Small intestine (tissue), 7 donors: ENCODE data around the gene TMEM240. TPM values are rescaled to one million over a fixed set of nuclear protein-coding genes. Genes with fewer than 3 reads are reported as not detected.
"Not testable (repeated sequence)": the region's sequence is repeated elsewhere in the genome, so short reads cannot be mapped to it uniquely, and the experiment has no call there.

Experiments used
- DNase-seq, 2 donors: peaks; one replicate each; pipeline versions ENCODE4 v3.0.0 to v3.0.0-alpha.2; 2013
- FAIRE-seq: peaks from 2 replicates; lab custom pipeline; 2012; peaks lifted over from hg19 to GRCh38; lab: Jason Lieb, UNC
- H3K27ac ChIP-seq, 3 donors: one replicate each; pipeline ENCODE4 v1.5.1; 2013; ENCODE audit warnings: low read length in 2 of 3, mild to moderate bottlenecking in 2 of 3, control low read depth in 1 of 3, inconsistent platforms in 1 of 3, low read depth in 1 of 3, moderate library complexity in 1 of 3
- H3K27me3 ChIP-seq, 3 donors: one replicate each; pipeline ENCODE4 v1.6.1; 2013; ENCODE audit warnings: low read length in 3 of 3, inconsistent platforms in 1 of 3; ENCODE audit not compliant: control insufficient read depth in 3 of 3, insufficient read depth in 3 of 3
- H3K36me3 ChIP-seq, 3 donors: one replicate each; pipeline ENCODE4 v1.6.1; 2013; ENCODE audit warnings: low read length in 3 of 3, inconsistent platforms in 1 of 3, low read depth in 1 of 3, mild to moderate bottlenecking in 1 of 3, moderate library complexity in 1 of 3; ENCODE audit not compliant: control insufficient read depth in 3 of 3, insufficient read depth in 2 of 3
- H3K4me1 ChIP-seq, 3 donors: one replicate each; pipeline ENCODE4 v1.6.1; 2013; ENCODE audit warnings: low read length in 2 of 3, inconsistent platforms in 1 of 3, low read depth in 1 of 3, mild to moderate bottlenecking in 1 of 3, moderate library complexity in 1 of 3; ENCODE audit not compliant: control insufficient read depth in 3 of 3, insufficient read depth in 2 of 3
- H3K4me3 ChIP-seq, 3 donors: one replicate each; pipeline ENCODE4 v1.5.1; 2013; ENCODE audit warnings: low read length in 3 of 3, control low read depth in 1 of 3, inconsistent platforms in 1 of 3, low read depth in 1 of 3, mild to moderate bottlenecking in 1 of 3, moderate library complexity in 1 of 3
- H3K9me3 ChIP-seq, 2 donors: one replicate each; pipeline ENCODE4 v1.6.1; 2013; ENCODE audit warnings: low read depth in 1 of 2, low read length in 1 of 2; ENCODE audit not compliant: control insufficient read depth in 2 of 2, insufficient read depth in 1 of 2
- WGBS, 3 donors: extraction: QIAGEN DNeasy Blood & Tissue Kit; methylation state at CpG; one replicate each; pipeline ENCODE4 v1.1.7; 2013; 5-methylcytosine and 5-hydroxymethylcytosine counted together
- polyA plus RNA-seq, 4 donors: library from polyadenylated mRNA; stranded (reverse) in 3 of 4; unstranded in 1 of 4; fragments of 200-250 nt in 3 of 4; fragments of 120-200 nt in 1 of 4; gene quantifications; one replicate each; pipeline versions ENCODE4 v1.2.1 to v1.2.3, GENCODE V29; 2013
- donor health status: healthy with polysubstance abuse.
- donor health status: control.
- donor health status: control.
- donor health status: Bipolar disorder and iron deficiency.
- donor health status: healthy.

TMEM240 gene
- polyA plus RNA-seq, 4 donors, result 1.6 to 3.7 (median 1.6) TPM; not detected in 1

DNA sequence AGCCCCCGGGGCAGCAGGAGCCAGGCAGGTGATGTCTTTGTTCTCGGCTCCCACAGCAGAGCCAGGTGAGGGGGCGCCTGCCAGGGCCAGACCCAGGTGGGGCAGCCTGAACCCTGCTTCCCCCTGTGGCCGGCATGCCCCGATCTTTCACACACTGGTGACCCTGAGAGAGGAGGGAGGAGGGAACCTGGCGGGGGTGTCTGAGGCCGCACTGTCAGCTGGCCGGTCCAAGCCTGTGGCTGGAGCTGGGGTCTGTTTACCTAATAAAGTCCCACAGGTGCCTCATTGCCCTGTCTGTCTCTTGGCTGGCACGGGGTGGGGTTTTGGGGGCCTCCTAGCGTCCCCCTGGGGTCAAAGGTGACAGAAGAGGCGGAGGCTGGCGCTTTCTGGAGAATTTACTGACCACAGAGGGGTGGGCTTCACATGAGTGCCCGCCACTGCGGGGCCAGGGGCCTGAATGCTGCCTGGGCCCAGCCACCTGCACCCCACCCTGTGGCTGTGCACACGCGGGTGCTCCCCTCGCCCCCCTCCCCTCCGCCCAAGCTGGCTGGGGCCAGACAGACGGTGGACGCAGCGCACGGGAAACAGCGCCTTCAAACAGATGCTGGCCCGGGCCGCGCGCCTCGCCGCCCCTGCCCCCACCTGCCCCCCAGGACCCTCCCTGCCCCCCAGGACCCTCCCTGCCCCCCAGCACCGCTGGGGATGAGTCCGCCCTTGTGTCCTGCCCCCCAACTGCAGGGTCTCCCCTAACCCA, 5.8 kb downstream of the TMEM240 start:
- DNase-seq (no peak), FAIRE-seq (no peak)
- H3K4me1 ChIP-seq, result no peaks in the 10 kb centered on the region
- WGBS, 3 donors, result 82 to 88% (median 86%) methylated on average over 22 to 31 of the region's 31 CpGs
- H3K27ac ChIP-seq, result no peak overlapping the region
- H3K4me3 ChIP-seq, result no peak overlapping the region
- peaks cover 0 to 12% (median 0%) of the 10 kb centered on the region in 3 donors for H3K27me3 ChIP-seq
- peaks cover 0 to 17% of the 10 kb centered on the region in 2 donors for H3K9me3 ChIP-seq
- peaks cover 0 to 33% (median 2%) of the 10 kb centered on the region in 3 donors for H3K36me3 ChIP-seq

DNA sequence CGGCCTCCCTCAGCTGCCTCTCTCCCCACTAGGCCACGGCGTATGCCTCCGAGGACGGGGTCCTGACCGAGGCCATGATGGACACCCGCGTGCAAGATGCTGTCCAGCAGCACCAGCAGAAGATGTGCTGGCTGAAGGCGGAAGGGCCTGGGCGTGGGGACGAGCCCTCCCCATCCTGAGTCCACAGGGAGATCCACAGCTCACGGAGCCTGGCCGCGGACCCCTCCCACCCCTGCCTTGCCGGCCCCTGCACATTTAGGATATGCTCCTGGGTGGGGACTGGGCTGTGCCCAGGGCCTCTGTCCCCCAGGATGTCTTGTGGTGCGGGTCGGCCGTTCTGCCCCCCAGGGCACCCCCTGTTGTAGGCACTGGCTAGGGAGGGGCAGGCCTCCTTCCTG, 6.5 kb downstream of the TMEM240 start:
- not testable (repeated sequence) for FAIRE-seq
- WGBS, 3 donors, result 85 to 94% (median 85%) methylated on average over 13 to 17 of the region's 18 CpGs
- H3K36me3 ChIP-seq, result peaks cover 0 to 39% (median 3%) of the 10 kb centered on the region in 3 donors

DNA sequence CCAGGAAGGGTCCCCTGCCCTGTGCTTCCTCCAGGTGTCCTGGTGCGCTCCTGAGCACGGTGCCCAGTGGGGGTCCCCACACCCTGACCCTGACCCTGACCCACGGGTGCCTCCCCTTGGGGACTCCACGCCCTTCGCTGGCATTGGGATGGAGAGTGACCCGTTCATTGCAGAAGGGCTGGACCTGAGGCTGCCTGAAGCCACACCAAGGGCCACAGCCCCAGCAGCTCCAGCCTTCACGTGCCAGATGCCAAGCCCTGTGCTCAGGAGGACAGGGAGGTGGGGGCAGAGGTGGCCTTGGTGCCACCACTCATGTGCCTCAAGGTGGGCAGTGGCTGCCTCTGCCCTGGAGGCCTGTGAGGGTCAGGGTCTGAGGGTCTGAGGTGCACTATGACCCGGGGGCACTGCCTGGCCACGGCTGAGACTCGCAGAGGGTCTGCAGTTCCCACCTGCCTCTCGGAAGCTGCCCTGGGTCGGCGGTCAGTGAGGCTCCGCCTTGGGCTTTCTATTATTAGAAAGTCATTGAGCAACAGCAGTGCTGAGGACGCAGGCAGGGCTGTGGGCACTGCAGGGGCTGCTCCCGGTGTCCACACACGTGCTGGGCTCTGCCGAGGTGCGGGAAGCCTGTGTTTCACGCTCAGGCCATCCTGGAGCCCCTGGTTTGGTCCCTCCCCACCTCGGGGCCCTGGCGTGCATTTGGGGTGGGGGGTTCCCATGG, 7.1 kb downstream of the TMEM240 start:
- 72 to 81% (median 77%) methylated on average over 12 to 20 of the region's 22 CpGs for WGBS, 3 donors
- not testable (repeated sequence) for H3K4me1 ChIP-seq, H3K4me3 ChIP-seq, FAIRE-seq, H3K27ac ChIP-seq, H3K27me3 ChIP-seq, DNase-seq
- Histone ChIP-seq H3K36me3 (peaks cover 0 to 42% (median 7%) of the 10 kb centered on the region in 3 donors), H3K9me3 (peaks cover 0 to 21% of the 10 kb centered on the region in 2 donors)

More for the DNA sequence above, 6.5 kb downstream of the TMEM240 start:
- not testable (repeated sequence) for H3K27ac ChIP-seq, H3K4me3 ChIP-seq, DNase-seq, H3K4me1 ChIP-seq, H3K27me3 ChIP-seq
- H3K9me3 ChIP-seq, result peaks cover 0 to 21% of the 10 kb centered on the region in 2 donors

DNA sequence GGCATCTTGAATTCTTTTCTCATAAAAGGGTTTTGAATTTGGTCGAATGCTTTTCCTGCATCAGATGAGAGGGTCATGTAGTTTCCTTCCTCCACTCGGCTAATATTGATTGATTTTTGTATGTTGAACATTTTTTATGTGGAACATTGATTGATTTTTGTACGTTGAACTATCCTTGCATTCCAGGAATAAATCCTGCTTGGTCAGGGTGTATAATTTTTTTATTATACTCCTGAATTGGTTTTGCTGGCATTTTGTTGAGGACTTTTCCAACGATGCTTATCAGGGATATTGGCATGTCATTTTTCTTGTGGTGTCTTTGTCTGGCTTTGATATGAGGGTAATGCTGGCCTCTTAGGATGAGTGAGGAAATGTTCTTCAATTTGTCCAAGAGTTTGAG, 8.5 kb downstream of the TMEM240 start:
- Histone ChIP-seq H3K27ac (no peak overlapping the region), H3K27me3 (no peaks in the 10 kb centered on the region), H3K9me3 (peaks cover 0 to 21% of the 10 kb centered on the region in 2 donors), H3K4me1 (no peaks in the 10 kb centered on the region), H3K4me3 (no peak overlapping the region), H3K36me3 (peaks cover 0 to 52% (median 17%) of the 10 kb centered on the region in 3 donors)
- FAIRE-seq (no peak), DNase-seq (no peak)
- WGBS, 3 donors, result 84 to 95% (median 90%) methylated on average over 4 of the region's 4 CpGs

DNA sequence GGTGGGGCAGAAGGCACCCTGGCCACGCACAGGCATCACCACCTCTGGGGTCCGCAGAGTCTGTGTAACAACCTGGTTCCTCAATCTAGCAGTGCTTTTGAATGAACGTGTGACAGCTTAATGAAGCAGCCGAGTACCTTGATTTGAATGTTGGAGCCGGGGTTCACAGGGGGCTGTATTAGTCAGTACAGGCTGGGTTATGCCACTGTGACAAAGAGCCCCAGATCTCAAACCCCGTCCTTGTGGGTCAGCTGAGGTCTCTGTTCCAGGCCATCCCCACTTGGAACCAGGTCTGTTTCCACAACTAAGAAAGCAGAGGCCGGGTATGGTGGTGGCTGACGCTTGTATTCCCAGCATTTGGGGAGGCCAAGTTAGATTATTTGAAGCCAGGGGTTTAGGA, 10.5 kb downstream of the TMEM240 start:
- WGBS, 3 donors, result 98 to 100% (median 99%) methylated on average over 8 of the region's 8 CpGs
- H3K4me3 ChIP-seq, result no peak overlapping the region

DNA sequence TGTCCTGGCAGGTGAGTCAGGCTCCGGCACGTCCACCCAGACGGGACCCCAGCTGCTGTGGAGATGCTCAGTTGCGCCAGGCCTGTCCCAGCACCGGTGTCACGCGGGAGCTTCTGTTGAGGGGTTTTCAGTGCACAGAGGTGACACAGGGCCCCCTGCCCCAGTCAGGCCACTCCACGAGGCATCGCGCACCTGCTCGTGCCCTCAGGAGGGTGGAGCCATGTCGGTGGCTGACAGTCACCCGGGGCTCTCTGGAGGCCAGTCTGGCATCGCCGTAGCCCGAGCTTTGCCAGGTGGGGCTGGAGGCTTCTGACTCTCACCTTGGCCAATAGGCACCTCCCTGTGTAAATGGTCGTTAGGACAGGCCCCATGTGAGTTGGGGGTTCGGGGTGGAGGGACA, 11.1 kb downstream of the TMEM240 start:
- H3K4me3 ChIP-seq, result no peak overlapping the region
- no peaks in the 10 kb centered on the region for H3K4me1 ChIP-seq
- DNase-seq, result no peak
- peaks cover 0 to 63% (median 17%) of the 10 kb centered on the region in 3 donors for H3K36me3 ChIP-seq
- WGBS, 3 donors, result 97 to 99% (median 99%) methylated on average over 7 to 18 of the region's 18 CpGs
- H3K9me3 ChIP-seq, result peaks cover 0 to 21% of the 10 kb centered on the region in 2 donors
- FAIRE-seq, result no peak
- H3K27me3 ChIP-seq, result no peaks in the 10 kb centered on the region
- H3K27ac ChIP-seq, result no peak overlapping the region

More for the DNA sequence above, 10.5 kb downstream of the TMEM240 start:
- Histone ChIP-seq H3K27me3 (no peaks in the 10 kb centered on the region), H3K9me3 (peaks cover 0 to 21% of the 10 kb centered on the region in 2 donors), H3K27ac (no peak overlapping the region), H3K36me3 (peaks cover 0 to 64% (median 17%) of the 10 kb centered on the region in 3 donors), H3K4me1 (no peaks in the 10 kb centered on the region)
- FAIRE-seq, result no peak
- DNase-seq, result no peak

DNA sequence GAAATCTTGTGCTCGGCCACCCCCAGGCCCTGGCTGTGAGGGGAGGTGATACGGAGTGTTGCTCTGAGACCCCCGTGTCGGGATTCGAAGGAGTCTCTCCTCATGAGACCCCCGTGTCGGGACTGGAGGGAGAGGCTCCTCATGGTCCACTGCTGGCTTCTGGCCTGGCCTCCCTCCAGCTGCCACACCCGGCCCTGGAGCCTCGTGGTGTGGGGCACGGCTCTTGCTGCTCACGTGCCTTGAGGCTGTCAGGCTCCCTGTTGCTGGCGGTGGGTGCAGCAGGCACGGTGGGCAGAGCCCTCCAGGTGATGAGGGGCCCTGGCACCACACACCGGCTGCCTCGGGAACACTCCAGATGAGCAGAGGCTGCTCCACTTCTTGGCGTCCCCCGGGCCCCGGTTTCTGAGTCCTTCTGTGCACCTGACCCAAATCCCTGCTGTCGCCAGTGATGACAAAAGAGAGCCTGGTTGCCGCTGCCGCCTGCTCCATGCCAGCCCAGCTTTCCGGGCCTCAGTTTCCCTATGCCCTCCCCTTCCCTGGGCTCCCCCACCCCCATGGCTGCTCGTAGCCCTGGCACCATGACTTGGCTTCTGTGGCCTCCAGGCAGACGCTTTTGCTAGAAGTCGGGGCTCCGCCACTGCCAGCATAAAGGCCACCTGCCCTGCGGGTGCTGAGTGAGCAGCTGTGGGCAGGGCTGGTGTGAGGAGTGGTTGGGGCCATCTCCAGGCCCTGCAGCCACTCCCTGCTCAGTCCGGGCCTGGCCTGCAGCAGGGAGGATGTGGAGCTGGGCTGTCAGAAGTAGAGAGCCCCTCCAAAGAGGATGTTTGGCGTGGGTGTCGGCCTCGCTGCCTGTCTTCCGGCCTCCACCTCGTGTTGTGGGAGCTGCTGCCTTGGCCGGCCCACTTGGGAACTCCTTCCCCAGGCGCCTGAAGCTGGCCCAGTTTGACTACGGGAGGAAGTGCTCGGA, 11.8 kb downstream of the TMEM240 start:
- WGBS, 3 donors, result 87 to 96% (median 89%) methylated on average over 32 to 37 of the region's 37 CpGs
- no peak overlapping the region for H3K27ac ChIP-seq
- peaks cover 0 to 21% of the 10 kb centered on the region in 2 donors for H3K9me3 ChIP-seq
- no peak overlapping the region for H3K4me3 ChIP-seq
- H3K27me3 ChIP-seq, result no peaks in the 10 kb centered on the region
- DNase-seq, result no peak
- no peak for FAIRE-seq
- H3K4me1 ChIP-seq, result no peaks in the 10 kb centered on the region
- H3K36me3 ChIP-seq, result peaks cover 0 to 64% (median 17%) of the 10 kb centered on the region in 3 donors
